Mucosa of descending colon (tissue), 3 donors: Measurements from ENCODE around the gene ZBTB33. TPM values are rescaled to one million over a fixed set of nuclear protein-coding genes. Genes with fewer than 3 reads are reported as not detected.

Experiments used
- total RNA-seq, 3 donors: library from RNA; stranded (reverse); fragmentation: NEBNext Ultra II Directional in 2 of 3; extraction: Animal tissue kit (Norgen Biotek cat#: 25700) in 2 of 3; gene quantifications; one replicate each; pipeline versions ENCODE4 v1.2.1 to v1.2.4, GENCODE V29; 2021 to 2023
- donor health status: DM: no; HTN: no; CAD: no; lungs with moderate emphysema.
- donor health status: DM: no; HTN: no; CAD: no.
- donor health status: DM: no; HTN: yes; CAD: no.

Gene ZBTB33
- total RNA-seq, 3 donors from 2014 or later, result 10.2 to 12.5 (median 12.0) TPM

Other genes starting within 250 kb of the ZBTB33 start
- gene RHOXF2B, start 173.1 kb upstream of the ZBTB33 start, total RNA-seq, result not detected
- gene RHOXF1, start 134.9 kb upstream of the ZBTB33 start, total RNA-seq, result under 1 TPM in 1 of 3 donors, not detected in 2; 0.66 TPM
- not detected for gene RHOXF2, start 92.2 kb upstream of the ZBTB33 start, total RNA-seq
- gene TMEM255A, start 60.6 kb downstream of the ZBTB33 start, total RNA-seq, result 1 to 10 TPM in 1 of 3 donors, under 1 TPM in 2; 0.49 to 3.7 (median 0.87) TPM
- not detected for gene ATP1B4, start 111.3 kb downstream of the ZBTB33 start, total RNA-seq
- 10 to 100 TPM; 75.1 to 90.0 (median 79.0) TPM for gene LAMP2, start 218.5 kb downstream of the ZBTB33 start, total RNA-seq